ENCODE results near the gene BUD31. TPM values are rescaled to one million over a fixed set of nuclear protein-coding genes. Genes with fewer than 3 reads are reported as not detected.
"Not testable (repeated sequence)": the region's sequence is repeated elsewhere in the genome, so short reads cannot be mapped to it uniquely, and the experiment has no call there.

BUD31 gene
- total RNA-seq, 2 experiments from 2014 or later: 143 to 149 TPM

GRCh38 chr7:99373091-99374066, 35.4 kb upstream of the BUD31 start:
- POLR2A ChIA-PET: interaction anchor here (2.9 kb wide), 1 partner anchor 35 kb away, joined by 21 read pairs; the partner anchor contains the start of genes BUD31 and PDAP1
- Mint-ChIP-seq H3K36me3 (peaks cover 16% of the 10 kb centered on the region), H3K4me1 (ENCODE audit: low read depth) (peaks cover 25% of the 10 kb centered on the region), H3K27me3 (no peaks in the 10 kb centered on the region), H3K9me3 (no peaks in the 10 kb centered on the region), H3K4me3 (peak overlapping the region; percentile 64), H3K27ac (peak overlapping the region; percentile 21)
- DNase-seq: no peak
- intact Hi-C loops (cut with micrococcal nuclease): loop anchor here (1.0 to 2.0 kb wide), 3 partner anchors 35 to 495 kb away; partner anchors contain the start of genes BUD31, PDAP1 and TRRAP
- CTCF ChIA-PET: interaction anchor here (1.4 kb wide), 1 partner anchor 13 kb away, joined by 3 read pairs; no protein-coding TSS in a partner anchor

GRCh38 chr7:99374111-99375064, 34.4 kb upstream of the BUD31 start, which contains the start of gene ARPC1B:
Gene ARPC1B (plus strand): TSS chr7:99374730. CDS start chr7:99385715, 10,985 bp downstream.
- intact Hi-C loops (cut with micrococcal nuclease): loop anchor here (1.0 to 2.0 kb wide), 3 partner anchors 34 to 496 kb away; partner anchors contain the start of genes BUD31, PDAP1 and TRRAP
- ChIA-PET CTCF (interaction anchor here (1.4 kb wide), 1 partner anchor 12 kb away, joined by 3 read pairs; no protein-coding TSS in a partner anchor), POLR2A (interaction anchor here (1.3 to 2.9 kb wide), 3 partner anchors 13 to 34 kb away, joined by 3 to 21 read pairs (median 7); partner anchors contain the start of genes BUD31 and PDAP1)
- Mint-ChIP-seq H3K4me3 (peak within 1 kb of the TSS; percentile 84), H3K27ac (peak within 1 kb of the TSS; percentile 86), H3K36me3 (peaks cover 20% of the 10 kb centered on the region), H3K9me3 (no peaks in the 10 kb centered on the region), H3K27me3 (no peaks in the 10 kb centered on the region), H3K4me1 (ENCODE audit: low read depth) (peaks cover 33% of the 10 kb centered on the region)
- peak; percentile 92 for DNase-seq

DNA sequence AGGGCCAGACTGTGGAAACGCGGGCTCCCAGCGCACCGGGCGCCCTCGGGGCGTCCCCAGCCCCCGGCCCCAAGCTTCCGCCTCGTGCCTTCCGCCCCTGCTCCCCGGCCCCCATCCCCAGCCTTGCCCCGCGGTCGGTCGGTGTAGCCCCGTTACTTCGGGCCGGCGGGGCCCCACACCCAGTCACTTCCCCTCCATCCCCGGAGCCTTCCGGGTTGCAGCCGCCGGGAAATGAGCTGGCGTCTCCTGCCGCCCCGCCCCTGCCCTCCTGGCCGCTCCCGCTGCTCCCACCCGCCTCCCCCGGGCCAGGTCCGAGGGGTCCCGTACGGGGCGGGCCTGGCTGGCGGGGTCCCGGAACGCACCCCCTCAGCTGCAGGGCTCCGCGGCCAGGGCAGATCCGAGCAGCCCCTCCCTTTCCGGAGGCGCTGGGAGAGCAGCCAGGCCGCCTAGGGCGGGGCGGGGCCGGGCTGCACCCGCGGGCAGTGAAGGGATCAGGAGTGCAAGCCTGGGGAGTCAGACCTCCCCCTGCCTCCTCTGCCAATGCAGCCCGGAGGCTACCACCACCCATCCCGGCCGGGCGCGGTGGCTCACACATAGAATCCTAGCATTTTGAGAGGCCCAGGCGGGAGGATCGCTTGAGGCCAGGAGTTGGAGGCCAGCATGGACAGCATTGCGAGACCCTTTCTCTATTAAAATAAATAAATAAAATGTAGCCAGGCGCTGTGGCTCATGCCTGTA, 33.5 kb upstream of the BUD31 start:
- intact Hi-C loops (cut with micrococcal nuclease): loop anchor here (2.0 kb wide), 1 partner anchor 496 kb away; the partner anchor contains the start of gene TRRAP
- ChIA-PET POLR2A (interaction anchor here (0.7 to 2.9 kb wide), 5 partner anchors 12 to 125 kb away, joined by 3 to 21 read pairs (median 3); partner anchors contain the start of genes BUD31, PDAP1 and ZNF394), CTCF (interaction anchor here (0.6 to 1.2 kb wide), 2 partner anchors 16 to 715 kb away, joined by 4 to 5 read pairs; no protein-coding TSS in a partner anchor)
- Mint-ChIP-seq H3K4me1 (ENCODE audit: low read depth) (peaks cover 34% of the 10 kb centered on the region), H3K27me3 (no peaks in the 10 kb centered on the region), H3K9me3 (no peaks in the 10 kb centered on the region), H3K27ac (peak overlapping the region; percentile 86), H3K4me3 (peak overlapping the region; percentile 84), H3K36me3 (peaks cover 24% of the 10 kb centered on the region)
- peak; percentile 81 for DNase-seq

- H3K4me1 Mint-ChIP-seq (ENCODE audit: low read depth): peaks cover 62% of the 10 kb centered on the region
- peak overlapping the region; percentile 97 for H3K27ac Mint-ChIP-seq
- peaks cover 40% of the 10 kb centered on the region for H3K36me3 Mint-ChIP-seq
- no peaks in the 10 kb centered on the region for H3K9me3 Mint-ChIP-seq
- H3K4me3 Mint-ChIP-seq: peak overlapping the region; percentile 81
- ChIA-PET POLR2A (interaction anchor here (1.0 to 2.8 kb wide), 6 partner anchors 9 to 29 kb away, joined by 3 to 27 read pairs (median 5); partner anchors contain the start of genes BUD31 and PDAP1), CTCF (interaction anchor here (0.9 to 1.0 kb wide), 2 partner anchors 10 to 29 kb away, joined by 3 read pairs; no protein-coding TSS in a partner anchor)
- no peaks in the 10 kb centered on the region for H3K27me3 Mint-ChIP-seq
- DNase-seq: peak; percentile 80
- intact Hi-C loops (cut with micrococcal nuclease): no loop called here
These were observed 29.7 kb upstream of the BUD31 start for GRCh38 chr7:99379043-99379577.

DNA sequence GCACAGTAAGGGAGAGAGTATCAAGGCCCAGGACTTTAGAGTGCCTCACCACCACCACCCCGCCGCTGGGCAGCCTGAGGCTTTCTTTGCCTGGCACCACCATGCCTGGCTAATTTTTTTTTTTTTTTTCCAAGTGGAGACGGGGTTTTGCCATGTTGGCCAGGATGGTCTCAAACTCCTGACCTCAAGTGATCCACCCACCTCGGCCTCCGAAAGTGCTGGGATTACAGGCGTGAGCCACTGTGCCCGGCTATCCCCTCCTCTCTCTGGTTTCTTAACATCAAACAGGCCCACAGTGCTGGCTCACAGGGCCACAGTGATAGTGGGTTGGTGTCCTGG, 29.1 kb upstream of the BUD31 start:
- CTCF ChIA-PET: interaction anchor here (0.9 to 1.0 kb wide), 2 partner anchors 9 to 30 kb away, joined by 3 read pairs; no protein-coding TSS in a partner anchor
- H3K27ac Mint-ChIP-seq: peak overlapping the region; percentile 97
- intact Hi-C loops (cut with micrococcal nuclease): loop anchor here (2.0 kb wide), 2 partner anchors 59 to 1167 kb away; partner anchors contain the start of genes CPSF4 and PTCD1

GRCh38 chr7:99380032-99380822, 28.5 kb upstream of the BUD31 start:
- intact Hi-C loops (cut with micrococcal nuclease): loop anchor here (2.0 kb wide), 2 partner anchors 59 to 1167 kb away; partner anchors contain the start of genes CPSF4 and PTCD1
- Mint-ChIP-seq H3K9me3 (no peaks in the 10 kb centered on the region), H3K36me3 (peaks cover 41% of the 10 kb centered on the region), H3K27me3 (no peaks in the 10 kb centered on the region), H3K4me1 (ENCODE audit: low read depth) (peaks cover 66% of the 10 kb centered on the region), H3K27ac (peak overlapping the region; percentile 97), H3K4me3 (peak overlapping the region; percentile 81)
- peak; percentile 68 for DNase-seq
- POLR2A ChIA-PET: interaction anchor here (1.0 to 2.8 kb wide), 4 partner anchors 14 to 55 kb away, joined by 3 to 27 read pairs (median 7); partner anchors contain the start of genes ARPC1A, BUD31 and PDAP1
- CTCF ChIA-PET: interaction anchor here (0.9 to 1.1 kb wide), 2 partner anchors 9 to 27 kb away, joined by 3 to 4 read pairs; partner anchors contain the start of gene PDAP1

More for the DNA sequence above, 29.1 kb upstream of the BUD31 start:
- DNase-seq, H3K9me3 Mint-ChIP-seq, H3K27me3 Mint-ChIP-seq: not testable (repeated sequence)
- POLR2A ChIA-PET: interaction anchor here (1.0 to 2.8 kb wide), 7 partner anchors 9 to 29 kb away, joined by 3 to 27 read pairs (median 6); partner anchors contain the start of genes BUD31 and PDAP1
- Mint-ChIP-seq H3K4me1 (ENCODE audit: low read depth) (peaks cover 66% of the 10 kb centered on the region), H3K36me3 (peaks cover 41% of the 10 kb centered on the region), H3K4me3 (peak overlapping the region; percentile 81)

DNA sequence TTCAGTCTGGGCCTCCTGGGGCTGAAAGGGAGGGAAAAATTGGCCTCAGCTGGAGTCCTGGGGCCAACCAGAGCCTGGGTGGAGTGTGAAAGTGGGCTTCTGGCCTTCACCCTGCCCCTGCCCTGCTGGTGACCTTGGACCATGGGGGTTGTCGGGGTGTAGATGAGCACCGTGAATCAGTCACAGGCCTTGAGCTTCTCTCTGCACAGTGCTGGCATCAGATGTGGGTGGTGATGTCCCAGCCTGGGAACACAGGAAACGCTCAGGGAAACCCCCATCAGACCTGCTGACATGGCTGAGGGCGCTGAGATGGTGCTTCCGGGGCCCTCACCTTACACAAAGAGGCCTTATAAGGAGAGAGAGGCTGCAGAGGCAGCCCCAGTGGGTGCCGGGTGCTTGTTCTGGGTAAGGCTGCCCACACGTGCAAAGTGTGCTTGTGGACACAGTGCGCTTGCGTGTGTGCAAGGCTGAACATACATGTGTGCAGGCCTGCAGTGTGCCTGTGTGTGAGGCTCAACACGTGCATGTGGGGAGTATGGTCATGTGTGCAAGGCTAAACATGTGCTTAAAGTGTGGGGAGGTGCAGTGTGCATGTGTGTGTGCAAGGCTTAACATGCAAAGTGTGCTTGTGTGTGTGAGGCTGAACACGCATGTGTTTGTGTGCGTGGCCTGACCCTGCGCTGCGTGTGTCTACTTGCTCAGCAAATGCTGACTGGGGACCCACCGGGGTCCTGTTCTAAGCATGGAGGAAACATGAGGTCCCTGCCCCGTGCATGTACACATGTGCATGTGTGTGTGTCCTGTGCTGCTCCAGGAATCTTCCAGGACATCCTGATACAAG, 27.7 kb upstream of the BUD31 start:
- Mint-ChIP-seq H3K36me3 (peaks cover 41% of the 10 kb centered on the region), H3K27ac (peak overlapping the region; percentile 97), H3K27me3 (no peaks in the 10 kb centered on the region), H3K4me3 (peak overlapping the region; percentile 81), H3K4me1 (ENCODE audit: low read depth) (peaks cover 68% of the 10 kb centered on the region), H3K9me3 (no peaks in the 10 kb centered on the region)
- intact Hi-C loops (cut with micrococcal nuclease): loop anchor here (1.0 to 2.0 kb wide), 4 partner anchors 27 to 1166 kb away; partner anchors contain the start of genes BUD31, CPSF4, PDAP1 and PTCD1
- ChIA-PET CTCF (interaction anchor here (1.1 kb wide), 1 partner anchor 27 kb away, joined by 4 read pairs; the partner anchor contains the start of gene PDAP1), POLR2A (interaction anchor here (1.0 to 2.8 kb wide), 4 partner anchors 13 to 55 kb away, joined by 3 to 27 read pairs (median 7); partner anchors contain the start of genes ARPC1A, BUD31 and PDAP1)
- DNase-seq: peak; percentile 96

DNA sequence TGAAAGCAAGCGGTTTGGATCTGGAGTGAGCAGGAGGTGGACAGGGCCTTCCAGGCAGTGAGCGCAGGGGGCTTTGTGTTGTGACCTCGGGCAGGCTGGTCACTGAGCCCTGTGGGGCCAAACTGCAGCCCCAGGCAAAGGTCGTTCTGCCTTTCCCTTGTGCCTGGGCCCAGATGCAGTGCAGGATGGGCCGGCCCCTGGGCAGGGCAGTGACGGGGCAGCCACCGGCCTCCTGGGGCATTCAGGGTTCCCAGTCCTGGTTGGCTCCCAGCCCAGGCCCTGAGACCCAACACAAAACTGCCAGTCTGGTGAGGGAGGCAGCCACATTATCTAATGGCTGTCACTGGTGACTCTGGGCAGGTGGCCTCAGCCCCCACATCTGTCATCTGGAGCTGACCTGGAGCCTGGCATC, 27.1 kb upstream of the BUD31 start:
- POLR2A ChIA-PET: no interaction called here
- no peaks in the 10 kb centered on the region for H3K9me3 Mint-ChIP-seq
- H3K4me3 Mint-ChIP-seq: peak overlapping the region; percentile 81
- peaks cover 63% of the 10 kb centered on the region for H3K4me1 Mint-ChIP-seq (ENCODE audit: low read depth)
- intact Hi-C loops (cut with micrococcal nuclease): loop anchor here (1.0 to 2.0 kb wide), 4 partner anchors 27 to 1165 kb away; partner anchors contain the start of genes BUD31, CPSF4, PDAP1 and PTCD1
- CTCF ChIA-PET: no interaction called here
- no peak for DNase-seq
- H3K27me3 Mint-ChIP-seq: no peaks in the 10 kb centered on the region
- H3K36me3 Mint-ChIP-seq: peaks cover 47% of the 10 kb centered on the region
- peak overlapping the region; percentile 97 for H3K27ac Mint-ChIP-seq

GRCh38 chr7:99383203-99383602, 25.6 kb upstream of the BUD31 start:
- ChIA-PET CTCF (no interaction called here), POLR2A (no interaction called here)
- H3K4me3 Mint-ChIP-seq: no peak overlapping the region
- peak overlapping the region; percentile 77 for H3K27ac Mint-ChIP-seq
- peaks cover 51% of the 10 kb centered on the region for H3K4me1 Mint-ChIP-seq (ENCODE audit: low read depth)
- H3K27me3 Mint-ChIP-seq: no peaks in the 10 kb centered on the region
- no peak for DNase-seq
- peaks cover 42% of the 10 kb centered on the region for H3K36me3 Mint-ChIP-seq
- intact Hi-C loops (cut with micrococcal nuclease): no loop called here
- H3K9me3 Mint-ChIP-seq: no peaks in the 10 kb centered on the region

Data from activated CD4-positive, alpha-beta memory T cell treated with anti-CD3 and anti-CD28 coated beads for 36 hours (primary cell).